Upper lobe of left lung (tissue), 6 donors: ENCODE measurements around the gene TBC1D4. TPM values are rescaled to one million over a fixed set of nuclear protein-coding genes. Genes with fewer than 3 reads are reported as not detected.

Experiments used
- ATAC-seq, 2 donors: fragments of 200-7000 bp; cut with Tn5 transposase; one replicate each; pipeline ENCODE4 v1.9.1; 2022; ENCODE audit warnings: mild to moderate bottlenecking in 2 of 2, moderate library complexity in 2 of 2; ENCODE audit not compliant: low FRiP score in 2 of 2
- DNase-seq, 2 donors: peaks; one replicate each; pipeline ENCODE4 v3.0.0-alpha.2; 2019 to 2020
- H3K27ac ChIP-seq, 4 donors: fragments of 200-600 bp; sonication (generic); one replicate each; pipeline ENCODE4 v1.5.1; 2016 to 2019
- H3K27me3 ChIP-seq, 4 donors: fragments of 200-600 bp; sonication (generic); one replicate each; pipeline ENCODE4 v1.5.1; 2017 to 2019
- H3K36me3 ChIP-seq, 4 donors: fragments of 200-600 bp; sonication (generic); one replicate each; pipeline ENCODE4 v1.5.1; 2016 to 2019
- H3K4me1 ChIP-seq, 4 donors: fragments of 200-600 bp; sonication (generic); one replicate each; pipeline ENCODE4 v1.5.1; 2018 to 2019
- H3K4me3 ChIP-seq, 4 donors: fragments of 200-600 bp; sonication (generic); one replicate each; pipeline ENCODE4 v1.5.1; 2017 to 2019; ENCODE audit warnings: mild to moderate bottlenecking in 2 of 4, moderate library complexity in 1 of 4
- H3K9me3 ChIP-seq, 4 donors: fragments of 200-600 bp; sonication (generic); one replicate each; pipeline ENCODE4 v1.5.1; 2018 to 2019
- EP300 ChIP-seq, 4 donors: sonication (generic); formaldehyde crosslinking; IDR thresholded peaks; one replicate each; pipeline ENCODE4 v1.5.1; 2017; ENCODE audit warnings: antibody characterized with exemption in 4 of 4, control low read depth in 2 of 4
- POLR2A ChIP-seq, 4 donors: fragments of 450-650 bp; IDR thresholded peaks; one replicate each; pipeline ENCODE4 v1.5.1; 2016 to 2017; ENCODE audit warnings: antibody characterized with exemption in 4 of 4, mild to moderate bottlenecking in 2 of 4
- POLR2AphosphoS5 ChIP-seq, 2 donors: sonication (generic); formaldehyde crosslinking; IDR thresholded peaks; one replicate each; pipeline ENCODE4 v1.5.1; 2017; ENCODE audit warnings: antibody characterized with exemption in 2 of 2
- whole genome bisulfite sequencing, 2 donors: methylation state at CpG; one replicate each; pipeline ENCODE4 v1.1.5; 2017 to 2018; 5-methylcytosine and 5-hydroxymethylcytosine counted together
- total RNA-seq, 6 donors: library from RNA; depleted of rRNA in 4 of 6; stranded (reverse); fragments of >200 nt in 4 of 6; gene quantifications; one replicate each; pipeline versions ENCODE4 v1.1.0 to v1.2.1, GENCODE V29; 2016 to 2021
- TF ChIP-seq, protein P1 (sequence below), 6 experiments: fragments of 450-650 bp in 4 of 6; fragments of 200-600 bp in 2 of 6; sonication (generic) in 2 of 6; IDR thresholded peaks; one replicate each; pipeline ENCODE4 v1.5.1; 2016 to 2019; ENCODE audit warnings: antibody characterized with exemption in 6 of 6
- donor health status: DM: no; HTN: no; CAD: no; lungs with moderate emphysema.
- donor health status: DM: no; HTN: yes; CAD: no; lungs with severe emphysema.

TBC1D4 gene
- total RNA-seq, 6 donors from 2014 or later = 26.1 to 97.4 (median 30.7) TPM

DNA sequence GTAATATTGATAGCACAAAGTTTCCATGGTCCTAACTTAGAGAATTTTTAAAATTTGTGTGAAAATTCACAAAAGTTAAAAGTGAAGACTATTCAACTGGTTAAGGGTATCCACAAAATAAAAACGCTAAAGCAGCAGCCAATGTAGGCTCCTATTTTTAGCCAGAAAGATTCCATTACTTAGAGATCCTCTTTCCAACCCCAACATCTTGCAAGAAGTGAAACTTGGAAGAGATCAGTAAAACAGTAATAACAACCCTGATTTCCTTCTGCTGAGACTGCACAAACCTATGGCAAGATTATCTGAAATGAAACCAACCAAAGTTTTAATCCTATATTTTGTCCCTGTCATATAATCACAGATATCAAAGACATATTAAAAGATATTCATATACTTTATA is 8.5 kb downstream of the TBC1D4 start:
- DNase-seq (no peak), ATAC-seq (no peak)
- WGBS, 2 donors = 46 to 50% methylated on average over 1 of the region's 1 CpG
- no peak overlapping the region for H3K27ac ChIP-seq
- no peaks in the 10 kb centered on the region for H3K27me3 ChIP-seq
- no peaks in the 10 kb centered on the region for H3K9me3 ChIP-seq
- H3K36me3 ChIP-seq = no peaks in the 10 kb centered on the region
- H3K4me3 ChIP-seq = no peak overlapping the region
- H3K4me1 ChIP-seq = peaks cover 0 to 4% (median 0%) of the 10 kb centered on the region in 4 donors
- TF ChIP-seq EP300 (IDR thresholded peaks at IDR 0.05) (no peak), POLR2A (IDR thresholded peaks at IDR 0.05) (no peak), POLR2AphosphoS5 (IDR thresholded peaks at IDR 0.05) (no peak)
- TF ChIP-seq, protein P1, sequence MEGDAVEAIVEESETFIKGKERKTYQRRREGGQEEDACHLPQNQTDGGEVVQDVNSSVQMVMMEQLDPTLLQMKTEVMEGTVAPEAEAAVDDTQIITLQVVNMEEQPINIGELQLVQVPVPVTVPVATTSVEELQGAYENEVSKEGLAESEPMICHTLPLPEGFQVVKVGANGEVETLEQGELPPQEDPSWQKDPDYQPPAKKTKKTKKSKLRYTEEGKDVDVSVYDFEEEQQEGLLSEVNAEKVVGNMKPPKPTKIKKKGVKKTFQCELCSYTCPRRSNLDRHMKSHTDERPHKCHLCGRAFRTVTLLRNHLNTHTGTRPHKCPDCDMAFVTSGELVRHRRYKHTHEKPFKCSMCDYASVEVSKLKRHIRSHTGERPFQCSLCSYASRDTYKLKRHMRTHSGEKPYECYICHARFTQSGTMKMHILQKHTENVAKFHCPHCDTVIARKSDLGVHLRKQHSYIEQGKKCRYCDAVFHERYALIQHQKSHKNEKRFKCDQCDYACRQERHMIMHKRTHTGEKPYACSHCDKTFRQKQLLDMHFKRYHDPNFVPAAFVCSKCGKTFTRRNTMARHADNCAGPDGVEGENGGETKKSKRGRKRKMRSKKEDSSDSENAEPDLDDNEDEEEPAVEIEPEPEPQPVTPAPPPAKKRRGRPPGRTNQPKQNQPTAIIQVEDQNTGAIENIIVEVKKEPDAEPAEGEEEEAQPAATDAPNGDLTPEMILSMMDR (IDR thresholded peaks at IDR 0.05) = no peak

DNA sequence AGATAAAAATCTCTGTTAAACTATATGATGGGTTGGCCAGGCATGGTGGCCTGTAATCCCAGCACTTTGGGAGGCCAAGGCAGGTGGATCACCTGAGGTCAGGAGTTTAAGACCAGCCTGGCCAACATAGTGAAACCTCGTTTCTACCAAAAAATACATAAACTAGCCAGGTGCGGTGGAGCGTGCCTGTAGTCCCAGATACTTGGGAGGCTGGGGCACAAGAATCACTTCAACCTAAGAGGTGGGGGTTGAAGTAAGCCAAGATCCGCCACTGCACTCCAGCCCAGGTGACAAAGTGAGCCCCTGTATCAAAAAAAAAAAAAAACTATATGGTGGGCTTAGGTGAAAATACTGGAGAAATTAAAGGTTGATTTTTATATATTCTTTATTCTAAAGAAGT is 11.3 kb downstream of the TBC1D4 start:
- DNase-seq = no peak
- Histone ChIP-seq H3K9me3 (no peaks in the 10 kb centered on the region), H3K4me3 (no peak overlapping the region), H3K4me1 (no peaks in the 10 kb centered on the region), H3K27me3 (no peaks in the 10 kb centered on the region), H3K36me3 (no peaks in the 10 kb centered on the region), H3K27ac (no peak overlapping the region)
- TF ChIP-seq POLR2AphosphoS5 (IDR thresholded peaks at IDR 0.05) (no peak), EP300 (IDR thresholded peaks at IDR 0.05) (no peak), POLR2A (IDR thresholded peaks at IDR 0.05) (no peak)
- TF ChIP-seq, protein P1 (IDR thresholded peaks at IDR 0.05) = no peak
- 94 to 97% methylated on average over 4 of the region's 4 CpGs for WGBS, 2 donors
- ATAC-seq = no peak

DNA sequence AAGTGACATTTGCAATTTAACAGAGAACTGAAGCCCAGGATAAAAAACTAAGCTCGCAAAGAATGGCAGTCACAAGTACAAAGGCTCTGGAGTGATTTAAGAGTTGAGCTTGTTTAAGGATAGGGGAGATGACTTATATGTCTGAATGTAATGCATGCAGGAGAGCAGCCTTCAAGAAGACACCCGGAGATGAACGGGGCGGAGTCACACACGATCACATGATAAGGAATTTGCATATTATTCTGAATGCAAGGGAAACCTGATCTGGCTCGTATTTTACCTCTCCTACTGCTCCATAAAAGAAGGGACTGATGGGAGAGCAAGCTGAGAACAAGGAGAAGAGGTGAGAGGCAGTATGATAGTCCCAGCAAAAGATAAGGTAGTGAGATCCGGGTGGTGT is 12.9 kb downstream of the TBC1D4 start:
- WGBS, 2 donors = 93 to 95% methylated on average over 7 of the region's 7 CpGs
- H3K9me3 ChIP-seq = no peaks in the 10 kb centered on the region
- TF ChIP-seq POLR2A (IDR thresholded peaks at IDR 0.05) (no peak), POLR2AphosphoS5 (IDR thresholded peaks at IDR 0.05) (no peak), EP300 (IDR thresholded peaks at IDR 0.05) (no peak)
- TF ChIP-seq, protein P1 (IDR thresholded peaks at IDR 0.05) = no peak
- H3K27ac ChIP-seq = no peak overlapping the region
- no peaks in the 10 kb centered on the region for H3K27me3 ChIP-seq
- H3K4me3 ChIP-seq = no peak overlapping the region
- no peaks in the 10 kb centered on the region for H3K4me1 ChIP-seq
- H3K36me3 ChIP-seq = no peaks in the 10 kb centered on the region
- ATAC-seq (no peak), DNase-seq (no peak)

DNA sequence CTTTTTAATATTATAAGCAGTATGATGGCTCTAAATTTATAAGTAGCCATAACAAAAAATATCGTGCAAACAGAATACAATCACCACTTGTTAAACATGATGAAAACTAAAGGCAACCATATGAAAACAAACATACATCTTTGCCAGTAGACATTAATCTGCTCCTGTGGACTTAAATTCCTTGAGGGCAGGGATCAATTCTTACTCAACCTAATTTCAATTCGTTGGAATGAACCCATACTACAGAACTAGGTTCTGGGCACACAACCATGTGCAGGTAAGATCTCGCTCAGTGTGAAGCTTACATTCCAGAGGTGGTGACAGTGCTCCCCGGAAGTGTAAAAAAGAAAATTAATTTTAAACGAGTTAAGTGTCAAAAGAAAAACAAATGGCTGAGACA is 13.4 kb downstream of the TBC1D4 start:
- no peak for ATAC-seq
- TF ChIP-seq, protein P1 (IDR thresholded peaks at IDR 0.05) = no peak
- no peak for DNase-seq
- Histone ChIP-seq H3K4me1 (no peaks in the 10 kb centered on the region), H3K9me3 (no peaks in the 10 kb centered on the region), H3K36me3 (no peaks in the 10 kb centered on the region), H3K27me3 (no peaks in the 10 kb centered on the region), H3K4me3 (no peak overlapping the region), H3K27ac (no peak overlapping the region)
- WGBS, 2 donors = 81 to 84% methylated on average over 5 of the region's 5 CpGs

DNA sequence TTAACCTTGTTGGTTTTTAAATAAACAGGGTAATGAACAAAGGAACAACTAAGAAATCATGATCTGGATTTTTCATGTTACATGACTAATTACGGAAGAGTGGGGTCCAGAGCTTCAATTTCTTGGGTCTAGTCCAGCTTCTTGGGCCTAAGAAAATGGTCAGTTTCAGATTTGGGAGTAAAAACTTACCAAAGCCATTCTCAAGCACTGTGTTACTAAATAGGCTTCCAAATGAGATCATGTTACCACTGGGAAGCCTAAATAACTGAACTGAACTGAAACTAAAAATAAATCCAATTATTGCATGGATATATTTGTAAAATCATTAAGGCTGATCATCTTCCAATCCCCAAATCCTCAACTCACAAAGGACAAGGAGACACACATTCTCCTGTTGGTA is 13.9 kb downstream of the TBC1D4 start:
- no peak overlapping the region for H3K27ac ChIP-seq
- WGBS, 2 donors = 70 to 77% methylated on average over 1 of the region's 1 CpG
- no peak for ATAC-seq

More for the DNA sequence above, 13.9 kb downstream of the TBC1D4 start:
- DNase-seq = no peak
- TF ChIP-seq, protein P1 (IDR thresholded peaks at IDR 0.05) = no peak
- TF ChIP-seq POLR2AphosphoS5 (IDR thresholded peaks at IDR 0.05) (no peak), EP300 (IDR thresholded peaks at IDR 0.05) (no peak), POLR2A (IDR thresholded peaks at IDR 0.05) (no peak)
- Histone ChIP-seq H3K36me3 (no peaks in the 10 kb centered on the region), H3K27me3 (no peaks in the 10 kb centered on the region), H3K4me3 (no peak overlapping the region), H3K4me1 (no peaks in the 10 kb centered on the region), H3K9me3 (no peaks in the 10 kb centered on the region)
